ENCODE measurements around the gene GRM6.
A peak's percentile ranks its signal among the peaks of the same experiment; 100 is the strongest.

Gene GRM6

GRCh38 chr5:178994580-178995340, at the start of gene GRM6:
Gene GRM6 (minus strand): TSS chr5:178995320. CDS start chr5:178994944, 376 bp downstream.
- DNase-seq (ENCODE audit: low read depth, low spot score), result no peak

DNA sequence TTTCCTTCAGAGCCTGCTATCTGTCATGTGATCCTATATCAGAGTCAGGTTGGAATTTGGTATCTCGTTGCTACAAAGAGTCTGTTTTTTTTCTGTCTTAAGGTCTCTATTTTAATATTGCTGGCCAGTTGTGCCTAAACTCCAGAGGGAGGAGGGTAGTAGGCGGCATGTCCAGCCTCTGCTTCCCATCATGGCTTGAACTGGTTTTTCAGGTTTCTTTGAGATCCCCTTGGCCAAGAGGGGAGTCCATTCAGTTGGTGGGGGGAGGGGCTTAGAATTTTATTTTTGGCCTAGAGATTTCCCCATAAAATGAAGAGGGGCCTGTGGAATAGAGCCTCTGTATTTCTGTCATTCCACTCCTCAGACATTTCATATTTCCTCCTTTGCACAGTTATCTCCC, 49.6 kb upstream of the GRM6 start:
- no peak for DNase-seq (ENCODE audit: low read depth, low spot score)

- no peak for DNase-seq (ENCODE audit: low read depth, low spot score)
Observed at GRCh38 chr5:179033004-179033580, 38.0 kb upstream of the GRM6 start.

DNA sequence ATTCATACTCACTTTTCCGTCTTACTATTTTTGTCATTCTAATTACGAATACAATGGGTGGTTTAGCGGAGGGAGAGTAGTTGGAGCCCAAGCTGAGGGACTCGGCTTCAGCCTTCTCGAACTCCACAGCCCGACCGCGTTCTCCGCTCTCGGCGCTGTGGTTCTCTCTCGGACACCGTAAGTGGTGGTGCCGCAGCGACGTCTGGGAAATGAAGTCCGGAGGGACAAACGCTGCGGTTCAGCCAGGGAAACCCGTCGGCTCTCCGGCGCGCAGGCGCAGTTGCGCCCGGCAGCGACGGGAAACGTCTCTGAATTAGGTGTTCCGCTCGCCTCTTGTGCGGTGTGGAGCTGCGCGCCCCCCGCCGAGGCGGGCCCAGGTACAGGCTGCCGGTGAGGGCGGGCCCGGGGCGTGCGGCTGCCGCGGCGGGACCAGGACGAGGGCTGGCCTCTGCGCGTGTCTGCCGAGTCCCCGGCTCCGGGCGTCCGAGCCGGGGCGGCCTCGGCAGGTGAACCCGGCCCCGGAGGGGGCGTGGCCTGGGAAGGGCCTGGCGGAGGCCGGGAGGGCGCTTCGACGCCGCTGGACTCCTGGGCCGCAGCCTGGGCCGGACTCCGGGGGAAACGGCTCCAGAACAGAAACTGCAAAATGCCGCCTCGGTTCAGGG, 28.5 kb upstream of the GRM6 start, which contains the start of gene ZNF879:
ZNF879 (plus strand) TSS at position 277 of the 662 bp plus-strand sequence. CDS start 1,201 bp downstream, outside the sequence.
- peak; percentile 91 for DNase-seq (ENCODE audit: low read depth, low spot score)

GRCh38 chr5:179008667-179009066, 13.5 kb upstream of the GRM6 start:
- no peak for DNase-seq (ENCODE audit: low read depth, low spot score)

DNA sequence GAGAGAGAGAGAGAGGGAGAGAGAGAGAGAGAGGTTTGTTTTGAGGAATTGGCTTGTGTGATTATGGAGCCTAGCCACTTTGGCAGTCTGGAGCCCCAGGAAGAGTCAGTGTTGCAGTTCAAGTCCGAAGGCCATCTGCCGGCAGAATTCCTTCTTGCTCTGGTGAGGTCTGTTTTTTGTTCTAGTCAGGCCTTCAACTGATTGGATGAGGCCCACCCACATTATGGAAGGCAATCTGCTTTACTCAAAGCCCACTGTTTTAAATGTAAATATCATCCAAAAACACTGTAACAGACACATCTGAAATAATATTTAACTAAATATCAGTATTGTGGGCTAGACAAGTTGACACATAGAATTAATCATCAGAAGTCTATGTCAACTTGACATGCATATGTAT, 11.4 kb upstream of the GRM6 start:
- no peak for DNase-seq (ENCODE audit: low read depth, low spot score)

DNA sequence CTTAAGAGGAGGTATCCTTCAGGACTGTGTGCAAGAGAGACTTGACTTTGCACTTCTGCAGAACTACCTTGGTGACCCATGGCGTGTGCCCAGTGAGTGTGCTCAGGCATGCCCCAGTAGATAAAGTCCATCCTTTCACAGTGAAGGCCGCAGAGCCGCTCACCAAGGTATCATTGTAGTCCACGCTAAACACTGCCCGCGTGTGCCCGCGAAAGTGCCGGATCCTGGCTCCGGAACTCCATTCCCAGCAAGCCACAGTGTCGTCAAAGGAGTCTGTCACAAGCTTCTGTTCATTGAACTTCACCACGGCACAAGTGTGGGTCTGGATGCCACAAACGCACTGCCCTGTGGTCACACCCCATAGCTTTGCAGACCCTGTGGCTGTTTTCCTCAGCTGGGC, 3.3 kb upstream of the GRM6 start:
- DNase-seq (ENCODE audit: low read depth, low spot score), result no peak

DNA sequence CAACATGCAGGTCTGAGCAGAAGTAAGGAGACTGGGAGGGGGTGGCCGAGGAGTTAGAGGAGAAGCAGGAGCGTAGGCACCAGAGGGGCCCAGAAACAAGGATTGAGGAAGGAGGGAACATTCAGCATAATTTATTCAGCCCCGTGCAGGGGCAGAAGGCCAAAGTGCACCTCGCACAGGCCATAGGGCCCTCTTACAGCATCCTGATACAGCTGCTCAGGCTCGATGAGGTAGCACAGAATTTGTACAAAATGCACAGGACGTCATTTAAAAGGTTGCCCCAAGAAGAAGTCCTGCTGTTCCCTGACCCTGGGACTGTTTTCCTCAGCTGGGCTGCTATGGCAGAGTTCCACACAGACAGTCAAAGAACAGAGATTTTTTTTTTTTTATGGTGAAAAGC, 2.1 kb upstream of the GRM6 start:
- DNase-seq (ENCODE audit: low read depth, low spot score), result no peak

- no peak for DNase-seq (ENCODE audit: low read depth, low spot score)
Observed at GRCh38 chr5:178996156-178996555, 1.0 kb upstream of the GRM6 start.

- DNase-seq (ENCODE audit: low read depth, low spot score), result no peak
Observed at GRCh38 chr5:178995341-178995690, 196 bp upstream of the GRM6 start.

- no peak for DNase-seq (ENCODE audit: low read depth, low spot score)
Observed at GRCh38 chr5:178993955-178994579, 1.1 kb downstream of the GRM6 start.

DNA sequence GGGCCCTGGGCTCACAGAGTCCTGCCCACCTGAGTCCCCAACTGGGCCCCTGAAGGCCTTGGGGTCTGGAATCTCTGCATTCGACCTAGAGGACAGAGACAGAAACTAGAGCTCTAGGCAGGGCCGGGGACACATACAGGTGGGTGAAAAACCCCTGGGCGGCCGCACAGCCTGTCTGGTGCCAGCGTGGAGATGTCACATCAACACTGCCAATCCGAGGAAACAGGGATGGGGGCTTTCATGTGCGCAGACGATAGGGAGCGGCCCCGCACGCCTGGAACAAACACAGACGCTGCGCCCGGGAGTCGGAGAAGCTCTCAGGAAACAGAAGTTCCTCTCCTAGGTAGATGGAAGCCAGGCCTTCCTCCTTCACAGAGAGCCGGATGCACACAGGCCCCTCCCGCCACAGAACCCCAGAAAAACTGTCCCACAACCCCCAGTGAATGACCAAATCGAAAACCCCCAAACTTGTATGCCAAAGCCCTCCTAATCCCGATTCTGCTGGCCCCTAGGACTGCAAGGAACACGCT, 1.8 kb downstream of the GRM6 start:
- DNase-seq (ENCODE audit: low read depth, low spot score), result no peak

- no peak for DNase-seq (ENCODE audit: low read depth, low spot score)
Observed at GRCh38 chr5:178992291-178992895, 2.7 kb downstream of the GRM6 start.

DNA sequence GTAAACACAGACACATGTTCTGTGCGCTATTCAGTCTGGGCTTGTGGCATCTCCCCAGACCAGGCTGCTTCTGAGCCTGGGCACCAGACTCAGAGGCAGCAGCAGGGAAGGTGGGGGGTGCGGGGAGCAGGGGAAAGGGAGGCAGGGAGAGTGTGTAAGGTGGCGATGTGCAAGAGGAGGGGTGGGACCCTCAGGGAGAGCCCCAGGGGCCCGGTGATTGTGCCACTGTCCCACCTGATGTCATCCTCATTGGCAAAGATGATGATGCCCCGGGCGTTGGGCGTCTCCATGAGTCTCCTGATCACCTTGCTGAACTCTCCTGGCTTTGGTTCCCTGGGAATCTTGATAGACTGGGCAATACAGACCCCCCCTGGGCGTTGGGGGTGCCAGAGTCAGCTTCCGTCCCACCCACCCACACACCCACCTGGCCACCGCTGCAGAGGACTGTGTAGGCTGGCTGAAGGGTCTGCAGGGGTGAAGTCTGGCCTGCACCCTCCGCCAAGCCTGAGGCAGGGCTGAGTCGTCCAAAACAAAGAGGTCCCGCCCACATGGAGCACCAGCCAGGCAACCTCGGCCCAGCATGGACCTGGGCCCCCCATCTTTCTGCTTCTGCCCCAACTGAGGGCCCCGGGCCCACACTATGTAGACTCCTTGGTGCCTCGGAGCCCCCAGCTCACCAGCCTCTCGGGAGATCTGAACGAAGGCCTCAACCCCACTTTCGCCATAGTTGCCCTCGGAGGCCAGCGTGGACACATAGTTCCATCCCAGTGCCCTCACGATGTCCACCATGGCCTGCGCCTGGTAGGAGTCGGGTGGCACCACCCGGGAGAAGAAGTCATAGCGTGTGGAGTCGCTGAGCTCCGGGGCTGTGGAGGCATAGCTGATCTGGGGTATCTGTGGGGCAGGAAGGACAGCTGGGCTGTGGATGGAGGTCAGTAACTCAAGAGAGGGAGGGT, 3.7 kb downstream of the GRM6 start:
- no peak for DNase-seq (ENCODE audit: low read depth, low spot score)

GRCh38 chr5:178990491-178990890, 4.6 kb downstream of the GRM6 start:
- no peak for DNase-seq (ENCODE audit: low read depth, low spot score)

DNA sequence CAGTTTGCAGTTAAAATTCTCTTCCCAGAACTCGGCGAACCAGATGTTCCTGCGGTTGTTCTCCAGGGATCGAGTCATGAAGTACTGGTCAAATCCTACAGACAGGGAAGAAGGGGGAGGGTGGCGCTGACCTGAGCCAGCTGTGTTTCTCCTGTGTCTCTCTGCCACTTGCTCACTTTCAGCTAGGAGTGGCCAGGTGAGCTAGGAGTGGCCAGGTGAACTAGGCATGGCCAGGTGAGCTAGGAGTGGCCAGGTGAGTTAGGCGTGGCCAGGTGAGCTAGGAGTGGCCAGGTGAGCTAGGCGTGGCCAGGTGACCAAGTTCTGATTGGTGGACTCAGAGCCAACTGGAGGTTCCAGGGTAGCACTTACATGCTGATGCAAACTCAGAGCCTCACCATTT, 5.8 kb downstream of the GRM6 start:
- DNase-seq (ENCODE audit: low read depth, low spot score), result no peak

DNA sequence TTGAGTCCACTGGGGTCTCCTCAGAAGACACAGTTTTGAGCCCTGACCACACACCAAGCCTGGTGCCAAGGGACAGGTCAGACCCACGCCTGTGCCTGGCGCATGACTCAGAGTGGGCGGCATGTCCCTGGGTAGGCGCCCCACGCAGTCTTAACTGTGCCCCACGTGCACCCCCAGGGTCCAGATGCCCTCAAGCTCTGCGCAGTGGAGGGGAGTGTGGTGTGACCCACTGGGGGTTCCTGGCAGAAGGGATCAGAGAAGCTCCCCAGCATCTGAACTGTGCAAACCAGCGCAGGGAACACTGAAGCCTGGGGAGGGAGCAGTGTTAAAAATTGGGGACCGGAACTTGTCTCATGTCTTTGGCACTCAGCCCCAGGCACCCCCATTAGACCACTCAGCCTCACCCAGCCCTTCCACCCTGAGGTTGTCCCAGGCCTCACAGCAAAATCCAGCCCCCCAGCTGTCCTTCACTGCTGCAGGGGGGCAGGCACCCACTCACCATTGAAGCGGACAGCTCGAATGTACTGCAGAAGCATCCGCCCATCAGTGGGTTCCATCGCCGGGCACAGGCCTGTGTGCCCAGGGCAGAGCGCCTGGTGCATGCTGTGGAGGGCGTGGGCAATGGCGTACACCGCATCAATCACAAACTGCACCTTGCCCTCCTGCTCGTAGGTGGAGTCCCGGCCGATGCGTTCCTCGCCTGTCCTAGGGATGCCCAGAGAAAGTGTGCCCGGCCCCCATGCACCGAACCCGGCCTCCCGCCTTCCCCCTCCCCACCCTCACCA, 6.5 kb downstream of the GRM6 start:
- DNase-seq (ENCODE audit: low read depth, low spot score), result no peak

GRCh38 chr5:178986326-178986960, 8.7 kb downstream of the GRM6 start:
- DNase-seq (ENCODE audit: low read depth, low spot score), result no peak
